GM18867 (cell line): ENCODE results near the gene P2RY8.
"Not testable (repeated sequence)": the region's sequence is repeated elsewhere in the genome, so short reads cannot be mapped to it uniquely, and the experiment has no call there.

ENCODE experiments used
- ATAC-seq: cut with Tn5 transposase; IDR thresholded peaks from one replicate; pipeline ENCODE4 v1.9.1; 2021; ENCODE audit warnings: mild to moderate bottlenecking, moderate library complexity; ENCODE audit not compliant: unreplicated experiment

Gene P2RY8

GRCh38 chrX:1546691-1547251 is 9.8 kb upstream of the P2RY8 start:
- ATAC-seq: no peak

GRCh38 chrX:1545776-1546408 is 8.9 kb upstream of the P2RY8 start:
- no peak for ATAC-seq

GRCh38 chrX:1542994-1543725 is 6.2 kb upstream of the P2RY8 start:
- no peak for ATAC-seq

GRCh38 chrX:1539146-1539545 is 2.2 kb upstream of the P2RY8 start:
- ATAC-seq: not testable (repeated sequence)

GRCh38 chrX:1537716-1538090 is 718 bp upstream of the P2RY8 start:
- not testable (repeated sequence) for ATAC-seq

GRCh38 chrX:1536712-1537030 is 314 bp downstream of the P2RY8 start:
- ATAC-seq: no peak

GRCh38 chrX:1535241-1536041 is 1.5 kb downstream of the P2RY8 start:
- ATAC-seq: no peak

- peak; percentile 23 for ATAC-seq
Observed at GRCh38 chrX:1534301-1535168, 2.5 kb downstream of the P2RY8 start.

GRCh38 chrX:1533058-1533457 is 3.9 kb downstream of the P2RY8 start:
- no peak for ATAC-seq

GRCh38 chrX:1531096-1531890 is 5.7 kb downstream of the P2RY8 start:
- ATAC-seq: no peak

GRCh38 chrX:1529756-1530155 is 7.2 kb downstream of the P2RY8 start:
- no peak for ATAC-seq

GRCh38 chrX:1529328-1529727 is 7.7 kb downstream of the P2RY8 start:
- ATAC-seq: no peak

GRCh38 chrX:1528884-1529203 is 8.1 kb downstream of the P2RY8 start:
- no peak for ATAC-seq

GRCh38 chrX:1528186-1528883 is 8.7 kb downstream of the P2RY8 start:
- no peak for ATAC-seq

- no peak for ATAC-seq
Observed at GRCh38 chrX:1527457-1527856, 9.5 kb downstream of the P2RY8 start.

- ATAC-seq: no peak
Observed at GRCh38 chrX:1526565-1526964, 10.4 kb downstream of the P2RY8 start.

- ATAC-seq: no peak
Observed at GRCh38 chrX:1525583-1526355, 11.2 kb downstream of the P2RY8 start.

GRCh38 chrX:1524874-1525582 is 12.0 kb downstream of the P2RY8 start:
- no peak for ATAC-seq
